GM12878 (cell line): Measurements from ENCODE around the gene MED10. TPM values are rescaled to one million over a fixed set of nuclear protein-coding genes. Genes with fewer than 3 reads are reported as not detected.

Experiments used
- ATAC-seq: fragments of 200-7000 bp; cut with Tn5 transposase; 3 replicates; pipeline ENCODE4 v1.9.1; 2020; ENCODE audit warnings: mild to moderate bottlenecking, moderate library complexity
- BruUV-seq: library from RNA; stranded (reverse); fragments of 400-500 nt; replicated peaks from 2 replicates; lab custom pipeline; 2021; lab: Mats Ljungman, UMichigan
- CTCF ChIA-PET: fragments of 300-600 bp; sonication (Branson Sonifier 250); formaldehyde crosslinking; extraction: SDS; loops from one replicate; lab custom pipeline; 2021; ENCODE audit warnings: inconsistent platforms; lab: Yijun Ruan, JAX
- POLR2A ChIA-PET: fragments of 350-600 bp; formaldehyde crosslinking; extraction: SDS; loops from one replicate; lab custom pipeline; 2021; ENCODE audit warnings: inconsistent platforms; lab: Charles Lee
- RAD21 ChIA-PET: fragments of 300-600 bp; sonication (Branson Sonifier 250); formaldehyde crosslinking; loops from one replicate; lab custom pipeline; 2023; ENCODE audit warnings: antibody characterized with exemption; ENCODE audit not compliant: unreplicated experiment; lab: Charles Lee
- SMC1A ChIA-PET: fragments of 300-600 bp; sonication (Branson Sonifier 250); formaldehyde crosslinking; loops from one replicate; lab custom pipeline; 2023; ENCODE audit not compliant: unreplicated experiment, uncharacterized antibody; lab: Charles Lee
- DNase-seq: peaks from one replicate; pipeline ENCODE4 v3.0.0-alpha.2; 2011; ENCODE audit warnings: low read depth, low spot score
- FAIRE-seq: peaks from 3 replicates; lab custom pipeline; 2011; peaks lifted over from hg19 to GRCh38; lab: Jason Lieb, UNC
- H2AFZ ChIP-seq: 2 replicates; pipeline ENCODE4 v1.6.0; 2011; ENCODE audit warnings: low read depth, low read length, control low read depth; ENCODE audit not compliant: control insufficient read depth
- H3K27ac ChIP-seq: 2 replicates; pipeline ENCODE4 v1.5.1; 2011; ENCODE audit warnings: control low read depth; ENCODE audit not compliant: control insufficient read depth, insufficient read depth
- H3K27me3 ChIP-seq, 2 experiments: replicated peaks in 1 of 2; 2 replicates each; pipeline versions ENCODE4 v1.6.0 to v1.6.1; 2011; ENCODE audit warnings: low read length in 1 of 2; ENCODE audit not compliant: control insufficient read depth in 2 of 2, insufficient read depth in 2 of 2
- H3K36me3 ChIP-seq, 2 experiments: 2 replicates each; pipeline ENCODE4 v1.5.1; 2011; ENCODE audit warnings: low read length in 1 of 2; ENCODE audit not compliant: control insufficient read depth in 2 of 2, insufficient read depth in 2 of 2
- H3K4me1 ChIP-seq: 2 replicates; pipeline ENCODE4 v1.6.1; 2011; ENCODE audit warnings: mild to moderate bottlenecking, low read length, moderate library complexity, mixed read lengths; ENCODE audit not compliant: control insufficient read depth, insufficient read depth
- H3K4me2 ChIP-seq: 2 replicates; pipeline ENCODE4 v1.6.0; 2011; ENCODE audit warnings: control low read depth; ENCODE audit not compliant: control insufficient read depth, insufficient read depth
- H3K4me3 ChIP-seq: fragments of 200-600 bp; sonication (generic); 2 replicates; pipeline ENCODE4 v1.5.1; 2016
- H3K79me2 ChIP-seq: 2 replicates; pipeline ENCODE4 v1.6.0; 2011; ENCODE audit warnings: low read length; ENCODE audit not compliant: control insufficient read depth, insufficient read depth
- H3K9ac ChIP-seq: 2 replicates; pipeline ENCODE4 v1.8.0; 2011; ENCODE audit warnings: low read length, control low read depth, mixed read lengths; ENCODE audit not compliant: control insufficient read depth, insufficient read depth
- H3K9me3 ChIP-seq: replicated peaks from 3 replicates; pipeline ENCODE4 v1.5.1; 2011; ENCODE audit warnings: mild to moderate bottlenecking, low read length; ENCODE audit not compliant: control insufficient read depth, insufficient read depth
- H4K20me1 ChIP-seq: 2 replicates; pipeline ENCODE4 v1.6.0; 2011; ENCODE audit not compliant: control insufficient read depth, insufficient read depth
- CHD2 ChIP-seq: IDR thresholded peaks from 2 replicates; pipeline ENCODE4 v1.6.1; 2011; ENCODE audit warnings: low read depth, low read length, improper control_type of control experiment, borderline replicate concordance
- EGR1 ChIP-seq, 2 experiments: IDR thresholded peaks; 1 replicate in 1 of 2; 2 replicates in 1 of 2; pipeline ENCODE4 v1.6.1; 2011 to 2012; ENCODE audit warnings: low read depth in 2 of 2, low read length in 2 of 2, borderline replicate concordance in 1 of 2, mild to moderate bottlenecking in 1 of 2, moderate library complexity in 1 of 2
- MEF2A ChIP-seq: IDR thresholded peaks from 2 replicates; pipeline ENCODE4 v1.6.1; 2011; ENCODE audit warnings: low read depth, mild to moderate bottlenecking, low read length, moderate library complexity; ENCODE audit not compliant: insufficient read depth
- MTA2 ChIP-seq: fragments of 450-650 bp; IDR thresholded peaks from 2 replicates; pipeline ENCODE4 v1.6.1; 2016; ENCODE audit warnings: low read depth, mild to moderate bottlenecking, moderate library complexity
- SMAD1 ChIP-seq: fragments of 450-650 bp; IDR thresholded peaks from 2 replicates; pipeline ENCODE4 v1.6.1; 2018; ENCODE audit warnings: mild to moderate bottlenecking, low read depth; ENCODE audit not compliant: partially characterized antibody
- STAT3 ChIP-seq: IDR thresholded peaks from 2 replicates; pipeline ENCODE4 v1.6.1; 2011; ENCODE audit warnings: low read depth, low read length, improper control_type of control experiment
- ZBED1 ChIP-seq: IDR thresholded peaks from 2 replicates; pipeline ENCODE4 v1.6.1; 2016; ENCODE audit warnings: borderline replicate concordance
- WGBS: methylation state at CpG from one replicate; pipeline ENCODE4 v1.1.6; 2016; ENCODE audit warnings: low lambda C conversion rate; ENCODE audit not compliant: insufficient replicate concordance, insufficient coverage; ENCODE audit errors: missing lambda C conversion rate; 5-methylcytosine and 5-hydroxymethylcytosine counted together
- in situ Hi-C: fragments of 300-500 bp; cut with MboI; formaldehyde crosslinking; loops from 9 replicates; pipeline ENCODE4 v1.14.3; 2018; ENCODE audit warnings: mixed read lengths
- intact Hi-C: fragments of 100-400 bp; cut with micrococcal nuclease; formaldehyde crosslinking; loops from one replicate; pipeline ENCODE4 v1.14.2; 2022; ENCODE audit not compliant: unreplicated experiment
- polyA plus RNA-seq, 11 experiments: library from polyadenylated mRNA; depleted of rRNA in 4 of 11; unstranded in 6 of 11; stranded (reverse) in 5 of 11; fragments of >200 nt; fragmentation: Nextera tagmentation in 4 of 11; fragmentation: Illumina TruSeq in 1 of 11; extraction: Ambion mirVana in 4 of 11; extraction: Trizol in 1 of 11; gene quantifications; 1 replicate in 1 of 11; 2 replicates in 10 of 11; pipeline versions ENCODE4 v1.2.1 to v1.2.3, GENCODE V29; 2011 to 2016; ENCODE audit warnings: inconsistent platforms in 2 of 11, missing spikeins in 2 of 11, low read depth in 1 of 11
- total RNA-seq, 4 experiments: library from RNA; depleted of rRNA in 3 of 4; stranded (reverse); fragments of >200 nt in 3 of 4; fragmentation: Illumina TruSeq in 1 of 4; extraction: Trizol in 1 of 4; gene quantifications; 2 replicates each; pipeline versions ENCODE4 v1.2.1 to v1.2.3, GENCODE V29; 2013 to 2021
- TF ChIP-seq, protein P1 (sequence below): fragments of 450-650 bp; IDR thresholded peaks from 2 replicates; pipeline ENCODE4 v1.6.1; 2017; ENCODE audit warnings: mild to moderate bottlenecking, moderate library complexity
- TF ChIP-seq, protein P2 (sequence below): IDR thresholded peaks from 2 replicates; pipeline ENCODE4 v1.6.1; 2012; ENCODE audit warnings: mild to moderate bottlenecking, low read depth, low read length
- TF ChIP-seq, protein P3 (sequence below): IDR thresholded peaks from 2 replicates; pipeline ENCODE4 v1.6.1; 2012; ENCODE audit warnings: improper control_type of control experiment, low read depth, low read length; ENCODE audit not compliant: insufficient replicate concordance

MED10 gene
- total and polyA plus RNA-seq, 10 of the 15 experiments (the other 5 are each of a cell fraction or from before 2014, with no cell fraction given), result 21.2 to 111 (median 46.6) TPM

DNA sequence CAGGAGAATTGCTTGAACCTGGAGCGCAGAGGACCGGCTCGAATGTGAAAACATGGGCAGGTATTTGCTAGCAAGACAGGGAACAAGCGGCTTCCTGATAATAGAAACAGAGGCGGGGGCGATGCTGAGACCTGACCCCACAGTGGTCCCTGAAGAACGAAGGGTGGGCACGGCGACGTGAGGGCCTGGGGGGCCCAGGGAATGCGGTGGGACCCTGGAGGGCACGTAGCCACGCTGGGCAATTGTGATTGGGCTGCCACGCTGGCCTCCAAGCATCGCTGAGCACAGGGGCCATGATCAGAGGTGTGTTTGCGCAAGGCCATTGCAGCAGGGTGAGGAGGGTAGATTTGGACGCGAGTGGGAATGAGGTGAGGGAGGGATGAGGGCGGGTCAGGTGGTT is 30.7 kb downstream of the MED10 start:
- DNase-seq (no peak), ATAC-seq (no peak), FAIRE-seq (no peak)
- H3K4me1 ChIP-seq, result no peaks in the 10 kb centered on the region
- no peak overlapping the region for H3K9ac ChIP-seq
- H3K27me3 ChIP-seq, result no peaks in the 10 kb centered on the region
- intact Hi-C loops (no loop called here), in situ Hi-C loops (no loop called here)
- POLR2A ChIA-PET, result no interaction called here
- H3K36me3 ChIP-seq, result no peaks in the 10 kb centered on the region
- RAD21 ChIA-PET, result no interaction called here
- 64% methylated on average over 19 of the region's 19 CpGs for WGBS
- no peak overlapping the region for H3K4me2 ChIP-seq
- SMC1A ChIA-PET, result no interaction called here
- TF ChIP-seq MEF2A (no peak), SMAD1 (no peak), CHD2 (no peak), EGR1 (IDR thresholded peaks at IDR 0.05; ENCODE audit: borderline replicate concordance in 1 of 2, low read depth in 2 of 2, low read length in 2 of 2) (no peak), MTA2 (no peak), ZBED1 (no peak), STAT3 (no peak)
- TF ChIP-seq, protein P1, sequence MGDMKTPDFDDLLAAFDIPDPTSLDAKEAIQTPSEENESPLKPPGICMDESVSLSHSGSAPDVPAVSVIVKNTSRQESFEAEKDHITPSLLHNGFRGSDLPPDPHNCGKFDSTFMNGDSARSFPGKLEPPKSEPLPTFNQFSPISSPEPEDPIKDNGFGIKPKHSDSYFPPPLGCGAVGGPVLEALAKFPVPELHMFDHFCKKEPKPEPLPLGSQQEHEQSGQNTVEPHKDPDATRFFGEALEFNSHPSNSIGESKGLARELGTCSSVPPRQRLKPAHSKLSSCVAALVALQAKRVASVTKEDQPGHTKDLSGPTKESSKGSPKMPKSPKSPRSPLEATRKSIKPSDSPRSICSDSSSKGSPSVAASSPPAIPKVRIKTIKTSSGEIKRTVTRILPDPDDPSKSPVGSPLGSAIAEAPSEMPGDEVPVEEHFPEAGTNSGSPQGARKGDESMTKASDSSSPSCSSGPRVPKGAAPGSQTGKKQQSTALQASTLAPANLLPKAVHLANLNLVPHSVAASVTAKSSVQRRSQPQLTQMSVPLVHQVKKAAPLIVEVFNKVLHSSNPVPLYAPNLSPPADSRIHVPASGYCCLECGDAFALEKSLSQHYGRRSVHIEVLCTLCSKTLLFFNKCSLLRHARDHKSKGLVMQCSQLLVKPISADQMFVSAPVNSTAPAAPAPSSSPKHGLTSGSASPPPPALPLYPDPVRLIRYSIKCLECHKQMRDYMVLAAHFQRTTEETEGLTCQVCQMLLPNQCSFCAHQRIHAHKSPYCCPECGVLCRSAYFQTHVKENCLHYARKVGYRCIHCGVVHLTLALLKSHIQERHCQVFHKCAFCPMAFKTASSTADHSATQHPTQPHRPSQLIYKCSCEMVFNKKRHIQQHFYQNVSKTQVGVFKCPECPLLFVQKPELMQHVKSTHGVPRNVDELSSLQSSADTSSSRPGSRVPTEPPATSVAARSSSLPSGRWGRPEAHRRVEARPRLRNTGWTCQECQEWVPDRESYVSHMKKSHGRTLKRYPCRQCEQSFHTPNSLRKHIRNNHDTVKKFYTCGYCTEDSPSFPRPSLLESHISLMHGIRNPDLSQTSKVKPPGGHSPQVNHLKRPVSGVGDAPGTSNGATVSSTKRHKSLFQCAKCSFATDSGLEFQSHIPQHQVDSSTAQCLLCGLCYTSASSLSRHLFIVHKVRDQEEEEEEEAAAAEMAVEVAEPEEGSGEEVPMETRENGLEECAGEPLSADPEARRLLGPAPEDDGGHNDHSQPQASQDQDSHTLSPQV, result no peak
- TF ChIP-seq, protein P2, sequence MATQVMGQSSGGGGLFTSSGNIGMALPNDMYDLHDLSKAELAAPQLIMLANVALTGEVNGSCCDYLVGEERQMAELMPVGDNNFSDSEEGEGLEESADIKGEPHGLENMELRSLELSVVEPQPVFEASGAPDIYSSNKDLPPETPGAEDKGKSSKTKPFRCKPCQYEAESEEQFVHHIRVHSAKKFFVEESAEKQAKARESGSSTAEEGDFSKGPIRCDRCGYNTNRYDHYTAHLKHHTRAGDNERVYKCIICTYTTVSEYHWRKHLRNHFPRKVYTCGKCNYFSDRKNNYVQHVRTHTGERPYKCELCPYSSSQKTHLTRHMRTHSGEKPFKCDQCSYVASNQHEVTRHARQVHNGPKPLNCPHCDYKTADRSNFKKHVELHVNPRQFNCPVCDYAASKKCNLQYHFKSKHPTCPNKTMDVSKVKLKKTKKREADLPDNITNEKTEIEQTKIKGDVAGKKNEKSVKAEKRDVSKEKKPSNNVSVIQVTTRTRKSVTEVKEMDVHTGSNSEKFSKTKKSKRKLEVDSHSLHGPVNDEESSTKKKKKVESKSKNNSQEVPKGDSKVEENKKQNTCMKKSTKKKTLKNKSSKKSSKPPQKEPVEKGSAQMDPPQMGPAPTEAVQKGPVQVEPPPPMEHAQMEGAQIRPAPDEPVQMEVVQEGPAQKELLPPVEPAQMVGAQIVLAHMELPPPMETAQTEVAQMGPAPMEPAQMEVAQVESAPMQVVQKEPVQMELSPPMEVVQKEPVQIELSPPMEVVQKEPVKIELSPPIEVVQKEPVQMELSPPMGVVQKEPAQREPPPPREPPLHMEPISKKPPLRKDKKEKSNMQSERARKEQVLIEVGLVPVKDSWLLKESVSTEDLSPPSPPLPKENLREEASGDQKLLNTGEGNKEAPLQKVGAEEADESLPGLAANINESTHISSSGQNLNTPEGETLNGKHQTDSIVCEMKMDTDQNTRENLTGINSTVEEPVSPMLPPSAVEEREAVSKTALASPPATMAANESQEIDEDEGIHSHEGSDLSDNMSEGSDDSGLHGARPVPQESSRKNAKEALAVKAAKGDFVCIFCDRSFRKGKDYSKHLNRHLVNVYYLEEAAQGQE, result no peak
- TF ChIP-seq, protein P3, sequence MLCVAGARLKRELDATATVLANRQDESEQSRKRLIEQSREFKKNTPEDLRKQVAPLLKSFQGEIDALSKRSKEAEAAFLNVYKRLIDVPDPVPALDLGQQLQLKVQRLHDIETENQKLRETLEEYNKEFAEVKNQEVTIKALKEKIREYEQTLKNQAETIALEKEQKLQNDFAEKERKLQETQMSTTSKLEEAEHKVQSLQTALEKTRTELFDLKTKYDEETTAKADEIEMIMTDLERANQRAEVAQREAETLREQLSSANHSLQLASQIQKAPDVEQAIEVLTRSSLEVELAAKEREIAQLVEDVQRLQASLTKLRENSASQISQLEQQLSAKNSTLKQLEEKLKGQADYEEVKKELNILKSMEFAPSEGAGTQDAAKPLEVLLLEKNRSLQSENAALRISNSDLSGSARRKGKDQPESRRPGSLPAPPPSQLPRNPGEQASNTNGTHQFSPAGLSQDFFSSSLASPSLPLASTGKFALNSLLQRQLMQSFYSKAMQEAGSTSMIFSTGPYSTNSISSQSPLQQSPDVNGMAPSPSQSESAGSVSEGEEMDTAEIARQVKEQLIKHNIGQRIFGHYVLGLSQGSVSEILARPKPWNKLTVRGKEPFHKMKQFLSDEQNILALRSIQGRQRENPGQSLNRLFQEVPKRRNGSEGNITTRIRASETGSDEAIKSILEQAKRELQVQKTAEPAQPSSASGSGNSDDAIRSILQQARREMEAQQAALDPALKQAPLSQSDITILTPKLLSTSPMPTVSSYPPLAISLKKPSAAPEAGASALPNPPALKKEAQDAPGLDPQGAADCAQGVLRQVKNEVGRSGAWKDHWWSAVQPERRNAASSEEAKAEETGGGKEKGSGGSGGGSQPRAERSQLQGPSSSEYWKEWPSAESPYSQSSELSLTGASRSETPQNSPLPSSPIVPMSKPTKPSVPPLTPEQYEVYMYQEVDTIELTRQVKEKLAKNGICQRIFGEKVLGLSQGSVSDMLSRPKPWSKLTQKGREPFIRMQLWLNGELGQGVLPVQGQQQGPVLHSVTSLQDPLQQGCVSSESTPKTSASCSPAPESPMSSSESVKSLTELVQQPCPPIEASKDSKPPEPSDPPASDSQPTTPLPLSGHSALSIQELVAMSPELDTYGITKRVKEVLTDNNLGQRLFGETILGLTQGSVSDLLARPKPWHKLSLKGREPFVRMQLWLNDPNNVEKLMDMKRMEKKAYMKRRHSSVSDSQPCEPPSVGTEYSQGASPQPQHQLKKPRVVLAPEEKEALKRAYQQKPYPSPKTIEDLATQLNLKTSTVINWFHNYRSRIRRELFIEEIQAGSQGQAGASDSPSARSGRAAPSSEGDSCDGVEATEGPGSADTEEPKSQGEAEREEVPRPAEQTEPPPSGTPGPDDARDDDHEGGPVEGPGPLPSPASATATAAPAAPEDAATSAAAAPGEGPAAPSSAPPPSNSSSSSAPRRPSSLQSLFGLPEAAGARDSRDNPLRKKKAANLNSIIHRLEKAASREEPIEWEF, result no peak
- no peak overlapping the region for H3K27ac ChIP-seq
- H2AFZ ChIP-seq, result no peak overlapping the region
- CTCF ChIA-PET, result no interaction called here
- no peak overlapping the region for H3K4me3 ChIP-seq
- no TSS peak for BruUV-seq
- no peaks in the 10 kb centered on the region for H4K20me1 ChIP-seq
- no peaks in the 10 kb centered on the region for H3K9me3 ChIP-seq
- H3K79me2 ChIP-seq, result no peaks in the 10 kb centered on the region
